RWPE2 (cell line): Measurements from ENCODE around the gene ARFGEF2.

ENCODE experiments used
- ATAC-seq: fragments of 200-7000 bp; cut with Tn5 transposase; 3 replicates; pipeline ENCODE4 v1.9.1; 2021; ENCODE audit warnings: low read depth
- DNase-seq: peaks from one replicate; pipeline ENCODE4 v3.0.0-alpha.2; 2020; ENCODE audit warnings: low spot score
- H3K27ac ChIP-seq: fragments of 450-650 bp; 2 replicates; pipeline ENCODE4 v1.5.1; 2017; ENCODE audit warnings: mild to moderate bottlenecking; ENCODE audit not compliant: poor library complexity, severe bottlenecking
- H3K27me3 ChIP-seq: fragments of 250-450 bp; sonication (Bioruptor Pico); 2 replicates; pipeline ENCODE4 v1.5.1; 2021; ENCODE audit warnings: mild to moderate bottlenecking, moderate library complexity; ENCODE audit not compliant: insufficient read depth, poor library complexity, severe bottlenecking
- H3K36me3 ChIP-seq: fragments of 250-450 bp; sonication (Bioruptor Pico); 2 replicates; pipeline ENCODE4 v1.5.1; 2020; ENCODE audit warnings: low read depth, mild to moderate bottlenecking, moderate library complexity
- H3K4me1 ChIP-seq: fragments of 250-450 bp; sonication (Bioruptor Pico); 2 replicates; pipeline ENCODE4 v1.5.1; 2021; ENCODE audit warnings: mild to moderate bottlenecking, moderate library complexity; ENCODE audit not compliant: insufficient read depth, poor library complexity, severe bottlenecking
- H3K4me3 ChIP-seq: fragments of 250-450 bp; sonication (Bioruptor Pico); 2 replicates; pipeline ENCODE4 v1.5.1; 2021; ENCODE audit warnings: mild to moderate bottlenecking, moderate library complexity; ENCODE audit not compliant: severe bottlenecking
- H3K9me3 ChIP-seq: fragments of 250-450 bp; sonication (Bioruptor Pico); 2 replicates; pipeline ENCODE4 v1.5.1; 2021; ENCODE audit warnings: mild to moderate bottlenecking, moderate library complexity; ENCODE audit not compliant: severe bottlenecking
- CTCF ChIP-seq: fragments of 450-650 bp; IDR thresholded peaks from one replicate; pipeline ENCODE4 v1.5.1; 2017; ENCODE audit warnings: mild to moderate bottlenecking, moderate library complexity; ENCODE audit not compliant: poor library complexity, severe bottlenecking

The ARFGEF2 gene

GRCh38 chr20:49039854-49040253 is 118.3 kb downstream of the ARFGEF2 start:
- H3K27ac ChIP-seq, result no peak overlapping the region
- TF ChIP-seq CTCF, result no peak
- peaks cover 21% of the 10 kb centered on the region for H3K36me3 ChIP-seq
- no peaks in the 10 kb centered on the region for H3K4me1 ChIP-seq
- no peaks in the 10 kb centered on the region for H3K27me3 ChIP-seq
- H3K4me3 ChIP-seq, result no peak overlapping the region
- no peak for ATAC-seq
- no peaks in the 10 kb centered on the region for H3K9me3 ChIP-seq
- no peak for DNase-seq

- Histone ChIP-seq H3K27ac (no peak overlapping the region), H3K9me3 (no peaks in the 10 kb centered on the region), H3K27me3 (no peaks in the 10 kb centered on the region), H3K4me3 (no peak overlapping the region), H3K36me3 (peaks cover 5% of the 10 kb centered on the region), H3K4me1 (peaks cover 3% of the 10 kb centered on the region)
- no peak for TF ChIP-seq CTCF
- no peak for DNase-seq
- no peak for ATAC-seq
Measured at GRCh38 chr20:49043000-49043399, 121.5 kb downstream of the ARFGEF2 start.

- H3K4me1 ChIP-seq, result peaks cover 11% of the 10 kb centered on the region
- H3K9me3 ChIP-seq, result no peaks in the 10 kb centered on the region
- H3K27ac ChIP-seq, result peak overlapping the region; percentile 77
- H3K4me3 ChIP-seq, result peak overlapping the region; percentile 95
- DNase-seq (no peak), ATAC-seq (no peak)
- no peaks in the 10 kb centered on the region for H3K27me3 ChIP-seq
- peaks cover 31% of the 10 kb centered on the region for H3K36me3 ChIP-seq
- TF ChIP-seq CTCF, result no peak
Measured at GRCh38 chr20:49045440-49046086, 124.1 kb downstream of the ARFGEF2 start.

GRCh38 chr20:49046087-49046900 is 124.8 kb downstream of the ARFGEF2 start, which contains the start of gene CSE1L:
Gene CSE1L, plus strand, starts transcription at chr20:49046312. Its CDS starts 12,152 bp downstream, at chr20:49058464.
- H3K36me3 ChIP-seq, result peaks cover 38% of the 10 kb centered on the region
- H3K27ac ChIP-seq, result peak within 1 kb of the TSS; percentile 77
- no peaks in the 10 kb centered on the region for H3K27me3 ChIP-seq
- peak within 1 kb of the TSS; percentile 95 for H3K4me3 ChIP-seq
- H3K9me3 ChIP-seq, result no peaks in the 10 kb centered on the region
- peaks cover 11% of the 10 kb centered on the region for H3K4me1 ChIP-seq
- ATAC-seq (peak; percentile 94), DNase-seq (peak; percentile 100)
- TF ChIP-seq CTCF, result no peak
